ENCODE results near the gene TMPRSS6. TPM values are rescaled to one million over a fixed set of nuclear protein-coding genes. Genes with fewer than 3 reads are reported as not detected.

The TMPRSS6 gene
- total RNA-seq, 6 experiments from 2014 or later: not detected

DNA sequence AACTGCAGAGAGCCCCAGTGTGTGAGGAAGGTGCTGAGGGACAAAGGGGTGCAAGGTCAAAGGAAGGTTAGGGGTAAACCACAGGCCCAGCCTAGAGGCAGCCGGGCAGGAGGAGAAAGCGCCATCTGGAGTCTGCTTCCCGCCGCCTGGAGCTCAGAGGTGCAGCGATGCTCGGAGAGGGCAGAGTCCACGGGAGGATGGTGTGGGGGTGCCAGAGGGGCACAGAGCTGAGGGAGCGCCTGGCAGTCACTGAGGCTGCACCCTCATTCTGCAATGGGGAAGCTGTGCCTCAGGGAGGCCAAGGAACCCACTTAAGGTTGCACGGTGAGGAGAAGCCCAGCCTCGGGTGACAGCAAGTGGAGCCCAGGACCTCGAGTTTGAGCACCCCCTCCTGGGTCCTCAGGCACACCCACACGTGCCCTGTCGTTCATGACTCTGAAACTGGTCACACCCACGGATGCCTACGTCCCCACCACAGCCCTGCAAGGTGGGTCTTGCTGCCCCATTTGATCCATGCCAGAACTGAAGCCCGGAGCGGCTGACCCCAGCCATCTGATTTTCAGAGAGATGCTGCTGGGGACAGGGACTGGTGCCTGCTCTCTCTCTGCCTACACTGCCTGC, 38.6 kb upstream of the TMPRSS6 start:
- DNase-seq: no peak
- H3K4me1 Mint-ChIP-seq (ENCODE audit: low read depth): no peaks in the 10 kb centered on the region
- H3K27me3 Mint-ChIP-seq (ENCODE audit: insufficient read depth): peaks cover 44% of the 10 kb centered on the region
- H3K36me3 Mint-ChIP-seq (ENCODE audit: low read depth): no peaks in the 10 kb centered on the region
- TF ChIP-seq, protein P1, sequence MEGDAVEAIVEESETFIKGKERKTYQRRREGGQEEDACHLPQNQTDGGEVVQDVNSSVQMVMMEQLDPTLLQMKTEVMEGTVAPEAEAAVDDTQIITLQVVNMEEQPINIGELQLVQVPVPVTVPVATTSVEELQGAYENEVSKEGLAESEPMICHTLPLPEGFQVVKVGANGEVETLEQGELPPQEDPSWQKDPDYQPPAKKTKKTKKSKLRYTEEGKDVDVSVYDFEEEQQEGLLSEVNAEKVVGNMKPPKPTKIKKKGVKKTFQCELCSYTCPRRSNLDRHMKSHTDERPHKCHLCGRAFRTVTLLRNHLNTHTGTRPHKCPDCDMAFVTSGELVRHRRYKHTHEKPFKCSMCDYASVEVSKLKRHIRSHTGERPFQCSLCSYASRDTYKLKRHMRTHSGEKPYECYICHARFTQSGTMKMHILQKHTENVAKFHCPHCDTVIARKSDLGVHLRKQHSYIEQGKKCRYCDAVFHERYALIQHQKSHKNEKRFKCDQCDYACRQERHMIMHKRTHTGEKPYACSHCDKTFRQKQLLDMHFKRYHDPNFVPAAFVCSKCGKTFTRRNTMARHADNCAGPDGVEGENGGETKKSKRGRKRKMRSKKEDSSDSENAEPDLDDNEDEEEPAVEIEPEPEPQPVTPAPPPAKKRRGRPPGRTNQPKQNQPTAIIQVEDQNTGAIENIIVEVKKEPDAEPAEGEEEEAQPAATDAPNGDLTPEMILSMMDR (IDR thresholded peaks at IDR 0.05): no peak
- no peak overlapping the region for H3K27ac Mint-ChIP-seq
- peaks cover 6% of the 10 kb centered on the region for H3K9me3 Mint-ChIP-seq
- no peak overlapping the region for H3K4me3 Mint-ChIP-seq

DNA sequence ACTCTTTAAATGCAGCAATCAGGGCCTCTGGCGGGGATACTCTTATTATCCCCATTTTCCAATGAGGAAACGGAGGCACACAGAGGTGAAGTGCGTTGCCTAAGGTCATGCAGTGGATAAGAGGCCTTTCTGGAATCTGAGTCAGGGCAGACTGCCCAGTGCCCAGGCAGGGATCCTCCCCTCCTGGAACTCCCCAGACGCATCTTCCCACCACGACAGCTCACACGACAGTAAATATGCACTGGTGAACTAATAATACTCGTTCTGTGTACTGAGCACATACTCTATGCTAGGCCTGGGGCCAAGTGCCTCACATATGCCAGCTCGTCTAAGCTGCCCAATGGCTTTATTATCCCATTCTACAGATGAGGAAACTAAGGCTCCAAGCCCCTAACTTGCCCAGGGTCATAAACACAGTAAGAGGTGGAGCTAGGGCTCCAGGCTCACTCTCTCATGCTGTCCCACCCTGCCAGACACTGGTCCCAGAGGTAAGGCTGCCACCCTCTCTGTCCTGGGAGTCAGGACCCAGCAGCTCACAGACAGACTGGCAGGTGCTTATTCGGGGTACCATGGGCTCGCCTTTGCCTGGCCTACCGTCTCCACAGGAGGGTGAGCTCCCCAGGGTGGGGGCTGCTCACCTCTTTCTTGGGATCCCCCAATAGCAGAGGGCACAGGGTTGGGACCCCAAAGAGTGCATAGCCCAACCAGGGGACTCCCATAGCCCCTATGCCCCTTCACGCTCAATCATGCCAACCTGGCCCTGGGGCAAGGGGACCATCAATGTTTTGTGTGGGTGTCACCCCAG, 37.9 kb upstream of the TMPRSS6 start:
- Mint-ChIP-seq H3K4me1 (ENCODE audit: low read depth) (no peaks in the 10 kb centered on the region), H3K27ac (no peak overlapping the region), H3K27me3 (ENCODE audit: insufficient read depth) (peaks cover 41% of the 10 kb centered on the region), H3K9me3 (peaks cover 6% of the 10 kb centered on the region), H3K4me3 (no peak overlapping the region), H3K36me3 (ENCODE audit: low read depth) (no peaks in the 10 kb centered on the region)
- TF ChIP-seq, protein P1 (IDR thresholded peaks at IDR 0.05): no peak
- DNase-seq: no peak

DNA sequence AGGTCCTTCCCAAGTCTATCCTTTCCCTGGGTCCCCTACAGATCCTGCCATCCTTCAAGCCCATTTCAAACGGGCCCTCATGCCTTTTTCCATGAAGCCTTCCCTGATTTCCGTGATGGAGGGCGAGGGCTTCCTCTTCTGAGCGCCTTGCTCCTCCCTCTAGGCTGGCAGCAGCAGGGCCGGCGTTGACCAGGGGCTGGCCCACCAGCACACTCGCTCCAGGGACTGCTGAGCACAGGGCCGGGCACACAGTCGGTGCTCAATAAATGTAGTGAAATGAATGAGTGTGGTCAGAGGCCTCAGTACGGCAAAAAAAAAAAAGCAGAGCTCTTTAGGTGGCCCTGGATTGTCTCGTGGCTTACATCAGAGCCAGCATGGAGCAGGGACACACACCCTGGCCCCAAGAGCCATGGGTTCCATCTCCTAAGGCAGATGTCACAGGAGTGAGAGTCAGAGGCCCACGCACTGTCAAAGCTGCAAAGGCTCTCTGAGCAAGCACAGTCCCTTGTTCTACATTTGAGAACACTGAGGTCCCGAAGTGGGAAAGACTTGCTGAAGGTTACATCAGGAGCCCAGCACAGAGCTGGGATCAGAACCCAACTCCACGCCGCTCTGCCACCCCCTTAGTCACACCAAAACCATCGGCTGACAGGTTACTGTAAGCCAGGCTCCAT, 37.1 kb upstream of the TMPRSS6 start:
- peaks cover 37% of the 10 kb centered on the region for H3K27me3 Mint-ChIP-seq (ENCODE audit: insufficient read depth)
- DNase-seq: no peak
- peaks cover 1% of the 10 kb centered on the region for H3K9me3 Mint-ChIP-seq
- TF ChIP-seq, protein P1 (IDR thresholded peaks at IDR 0.05): no peak
- no peaks in the 10 kb centered on the region for H3K36me3 Mint-ChIP-seq (ENCODE audit: low read depth)
- no peak overlapping the region; the same call in 1 of the 2 replicates for H3K27ac Mint-ChIP-seq
- no peaks in the 10 kb centered on the region for H3K4me1 Mint-ChIP-seq (ENCODE audit: low read depth)
- no peak overlapping the region for H3K4me3 Mint-ChIP-seq

DNA sequence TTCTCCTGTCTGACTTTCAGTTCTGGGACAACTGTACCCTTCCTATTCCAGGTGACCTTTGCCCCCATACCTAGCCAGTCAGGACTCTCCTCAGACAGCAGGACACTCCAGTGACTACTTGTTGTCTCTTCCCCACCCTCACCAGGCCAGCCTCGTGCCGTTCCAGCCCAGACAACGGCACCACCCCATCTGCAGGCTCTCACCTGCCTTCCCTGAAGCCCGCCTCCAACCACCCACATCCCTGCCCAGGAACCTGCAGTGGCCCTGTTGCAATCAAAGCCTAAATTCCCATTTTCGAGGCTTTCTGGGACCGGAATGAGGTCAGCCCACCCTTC, 36.5 kb upstream of the TMPRSS6 start:
- no peak for DNase-seq
- H3K4me1 Mint-ChIP-seq (ENCODE audit: low read depth): no peaks in the 10 kb centered on the region
- peaks cover 35% of the 10 kb centered on the region for H3K27me3 Mint-ChIP-seq (ENCODE audit: insufficient read depth)
- TF ChIP-seq, protein P1 (IDR thresholded peaks at IDR 0.05): no peak
- H3K27ac Mint-ChIP-seq: no peak overlapping the region
- H3K9me3 Mint-ChIP-seq: no peaks in the 10 kb centered on the region
- H3K36me3 Mint-ChIP-seq (ENCODE audit: low read depth): no peaks in the 10 kb centered on the region
- no peak overlapping the region for H3K4me3 Mint-ChIP-seq

DNA sequence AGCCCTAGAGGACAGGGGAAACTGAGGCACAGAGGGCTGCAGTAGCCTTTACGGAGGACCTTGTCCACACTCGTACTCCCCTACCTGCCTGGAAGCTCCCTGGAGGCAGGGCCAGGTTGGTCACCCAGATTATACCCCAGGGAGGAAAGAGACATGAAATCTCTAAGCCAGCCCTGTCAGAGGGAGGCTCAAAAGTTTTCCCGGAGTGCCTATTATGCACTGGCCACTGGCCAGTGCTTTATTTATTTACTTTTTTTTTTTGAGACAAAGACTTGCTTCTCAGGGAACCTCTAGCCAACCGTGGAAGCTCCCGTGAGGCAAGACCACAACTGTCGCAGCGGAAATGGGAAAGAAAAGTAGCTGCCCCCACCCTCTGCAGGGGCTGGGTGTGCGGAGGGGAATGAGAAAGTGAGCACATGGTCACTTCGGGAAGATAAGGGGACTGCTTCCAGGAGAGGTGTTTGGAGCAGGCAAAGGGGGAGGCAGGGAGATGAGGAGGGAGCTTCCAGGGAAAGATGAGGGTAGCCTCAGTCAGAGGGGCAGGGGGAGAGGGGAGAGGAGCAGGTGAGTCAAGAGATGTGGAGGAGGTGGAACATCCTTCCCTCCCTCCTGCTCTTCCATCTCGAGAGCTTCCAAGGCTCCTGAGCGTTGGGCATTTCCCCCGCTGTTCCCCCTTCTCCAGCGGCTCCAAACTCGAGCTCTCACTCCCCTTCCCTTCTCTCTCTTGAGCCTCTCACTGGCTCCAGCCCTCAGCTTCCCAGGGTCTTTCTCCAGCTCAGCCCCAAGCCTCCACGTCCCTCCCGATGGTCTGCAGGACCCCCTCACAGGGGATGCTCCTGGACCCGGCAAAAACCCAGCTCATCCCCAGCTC, 35.9 kb upstream of the TMPRSS6 start:
- no peak overlapping the region for H3K4me3 Mint-ChIP-seq
- DNase-seq: no peak
- H3K9me3 Mint-ChIP-seq: no peaks in the 10 kb centered on the region
- peaks cover 35% of the 10 kb centered on the region for H3K27me3 Mint-ChIP-seq (ENCODE audit: insufficient read depth)
- no peaks in the 10 kb centered on the region for H3K4me1 Mint-ChIP-seq (ENCODE audit: low read depth)
- H3K27ac Mint-ChIP-seq: no peak overlapping the region
- no peaks in the 10 kb centered on the region for H3K36me3 Mint-ChIP-seq (ENCODE audit: low read depth)
- TF ChIP-seq, protein P1 (IDR thresholded peaks at IDR 0.05): no peak

Measured in HFFc6 (cell line).